ENCODE data around the gene SLC7A14.
A peak's percentile ranks its signal among the peaks of the same experiment; 100 is the strongest.
"Not testable (repeated sequence)": the region's sequence is repeated elsewhere in the genome, so short reads cannot be mapped to it uniquely, and the experiment has no call there.

SLC7A14 gene

DNA sequence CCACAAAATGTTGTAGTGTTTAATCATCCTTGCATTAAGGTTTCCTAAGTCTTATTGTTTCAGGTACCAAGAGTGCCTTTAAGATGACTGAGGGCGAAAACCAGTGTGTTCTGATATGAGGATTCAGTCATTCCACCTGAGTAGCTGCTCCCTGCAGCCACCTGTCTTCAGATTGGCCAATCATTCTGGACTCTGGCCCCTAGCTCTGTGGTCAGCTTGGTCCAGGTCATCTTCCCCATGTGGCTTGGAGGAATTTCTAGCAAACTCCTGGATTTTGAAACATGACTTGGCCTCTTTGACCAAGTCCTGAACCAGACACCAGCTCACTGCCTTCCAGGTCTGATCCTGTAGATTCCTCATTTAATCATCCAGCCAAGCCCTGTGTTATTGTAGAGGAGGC, 7.8 kb upstream of the SLC7A14 start:
- no peak for DNase-seq

DNA sequence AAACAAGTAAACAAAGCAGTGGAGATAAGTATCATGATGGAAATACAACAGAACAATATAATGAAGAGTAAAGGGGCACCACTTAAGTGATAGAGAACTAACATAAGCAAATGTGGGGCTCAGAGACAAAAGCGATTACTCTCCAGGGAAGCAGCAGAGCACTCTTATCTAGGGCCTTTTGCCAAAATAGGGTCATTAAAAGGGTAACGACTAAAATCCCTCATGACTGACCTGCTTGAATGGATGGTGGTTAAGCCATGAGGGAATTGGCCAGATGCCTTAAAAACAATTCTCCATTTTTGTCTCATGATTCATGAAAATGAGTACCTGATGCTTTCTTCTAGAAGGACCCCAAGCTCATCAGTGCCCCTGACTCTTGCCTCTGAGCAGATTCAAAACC, 3.2 kb upstream of the SLC7A14 start:
- DNase-seq = no peak

DNA sequence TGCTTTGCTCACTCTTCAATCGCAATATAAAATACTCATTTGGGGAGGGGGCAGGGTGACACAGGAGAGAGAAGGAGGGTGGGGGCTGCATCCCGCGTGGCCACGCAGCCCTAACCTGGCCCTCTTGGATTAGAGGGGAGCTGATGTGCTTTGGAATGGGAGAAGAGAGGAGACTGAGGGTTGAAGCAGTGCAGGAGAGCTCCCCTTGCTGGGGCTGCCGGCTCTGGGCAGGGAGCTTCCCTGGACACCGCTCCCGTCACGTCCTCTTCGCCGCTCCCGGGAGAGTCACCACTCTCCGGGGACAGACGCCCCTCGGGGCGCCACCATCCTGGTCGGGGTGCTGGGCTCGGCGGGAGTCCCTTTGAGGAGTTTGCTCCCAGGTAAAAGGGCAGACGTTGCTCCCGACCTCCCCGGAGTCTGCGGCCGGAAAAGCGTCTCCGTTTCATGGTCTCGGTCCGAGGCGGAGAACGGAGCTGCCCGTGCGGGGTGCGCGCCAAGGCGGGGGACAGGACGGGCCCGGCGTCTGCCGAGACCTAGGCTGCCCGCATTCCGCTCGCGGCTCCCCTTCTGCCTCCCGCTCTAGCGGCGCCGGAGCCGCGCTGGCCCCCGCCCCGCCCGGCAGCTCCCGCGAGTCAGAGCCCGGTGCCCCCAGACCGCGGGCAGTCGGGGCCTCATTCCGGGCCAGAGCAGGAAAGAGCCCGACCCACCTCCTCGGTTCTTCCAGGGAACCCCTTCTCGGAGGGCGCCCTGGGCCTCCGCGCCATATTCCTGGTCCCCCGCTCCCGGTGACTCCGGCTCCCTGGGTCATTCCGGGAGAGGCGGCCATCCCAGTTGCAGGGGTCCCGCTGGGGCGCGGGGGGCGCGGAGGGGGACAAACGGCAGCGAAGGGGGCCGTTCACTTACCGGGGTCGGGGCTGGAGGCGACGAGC, 603 bp downstream of the SLC7A14 start:
- DNase-seq = no peak

DNA sequence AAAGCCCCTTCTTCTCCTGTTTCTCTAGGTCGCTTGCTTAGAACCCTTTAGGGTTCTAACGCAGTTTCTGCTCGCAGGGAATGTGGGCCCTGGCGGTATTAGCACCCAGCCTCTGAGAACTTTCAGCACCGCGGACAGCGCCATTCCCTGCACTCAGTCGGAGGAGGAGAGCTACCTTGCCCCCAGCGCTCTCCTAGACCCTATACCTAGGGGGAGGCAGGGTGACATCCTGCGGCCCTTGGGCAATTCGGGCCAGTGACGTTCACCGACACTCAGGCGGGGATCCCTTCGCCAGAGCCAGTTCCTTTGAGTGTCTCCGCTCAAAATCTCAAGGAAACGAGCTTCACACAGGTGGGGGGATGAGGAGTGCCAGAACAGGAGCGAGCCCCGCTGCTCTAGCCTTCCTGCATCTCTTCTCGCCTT, 1.3 kb downstream of the SLC7A14 start:
- no peak for DNase-seq

DNA sequence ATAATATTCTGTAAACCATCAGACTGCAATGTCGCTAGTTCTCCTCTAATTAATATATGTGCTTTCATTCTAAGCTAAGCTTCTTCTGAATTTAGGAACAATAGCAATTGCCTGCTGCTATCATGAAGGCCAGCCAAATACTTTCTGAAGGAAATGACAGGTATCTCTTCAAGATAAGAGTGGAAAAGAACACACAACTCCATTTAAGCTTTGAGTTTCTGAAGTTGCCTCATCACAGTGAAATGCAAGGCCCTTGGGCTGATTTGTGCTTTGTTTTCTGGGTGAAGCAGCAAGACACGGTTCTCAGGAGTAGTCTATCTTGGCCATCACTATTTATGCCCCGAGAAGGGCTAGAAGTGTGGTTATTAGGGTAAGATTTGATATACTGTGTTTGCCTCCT, 6.2 kb downstream of the SLC7A14 start:
- no peak for DNase-seq

DNA sequence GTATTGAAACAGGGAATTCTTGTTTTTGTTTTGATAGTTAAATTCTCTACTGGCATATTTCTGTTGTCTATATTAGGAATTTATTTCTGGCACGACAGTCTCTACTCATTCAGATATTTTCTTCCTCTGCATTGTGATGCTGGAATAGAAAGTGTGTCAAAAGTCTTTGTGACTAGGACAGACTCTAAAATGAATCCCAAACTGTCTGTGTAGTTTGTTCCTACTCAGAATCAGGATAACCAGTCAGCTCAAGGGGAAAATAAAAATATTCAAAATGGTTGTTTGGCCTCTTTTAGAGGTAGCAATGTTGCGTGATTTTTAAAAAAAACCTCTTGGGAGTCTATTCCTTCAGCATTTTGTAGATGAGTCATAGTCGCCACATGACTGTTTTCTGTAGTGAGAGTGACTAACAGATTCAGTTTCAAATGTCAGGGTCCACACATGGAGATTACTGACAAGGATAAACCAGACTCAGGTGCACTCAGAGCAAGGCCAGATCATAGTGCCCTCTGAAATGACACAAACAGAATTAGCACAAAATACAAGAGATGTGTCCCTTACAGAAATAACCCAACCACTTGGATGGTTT, 13.1 kb downstream of the SLC7A14 start:
- peak; percentile 35 for DNase-seq

DNA sequence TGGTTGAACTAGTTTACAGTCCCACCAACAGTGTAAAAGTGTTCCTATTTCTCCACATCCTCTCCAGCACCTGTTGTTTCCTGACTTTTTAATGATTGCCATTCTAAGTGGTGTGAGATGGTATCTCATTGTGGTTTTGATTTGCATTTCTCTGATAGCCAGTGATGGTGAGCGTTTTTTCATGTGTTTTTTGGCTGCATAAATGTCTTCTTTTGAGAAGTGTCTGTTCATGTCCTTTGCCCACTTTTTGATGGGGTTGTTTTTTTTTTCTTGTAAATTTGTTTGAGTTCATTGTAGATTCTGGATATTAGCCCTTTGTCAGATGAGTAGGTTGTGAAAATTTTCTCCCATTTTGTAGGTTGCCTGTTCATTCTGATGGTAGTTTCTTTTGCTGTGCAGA, 18.3 kb downstream of the SLC7A14 start:
- DNase-seq = not testable (repeated sequence)

DNA sequence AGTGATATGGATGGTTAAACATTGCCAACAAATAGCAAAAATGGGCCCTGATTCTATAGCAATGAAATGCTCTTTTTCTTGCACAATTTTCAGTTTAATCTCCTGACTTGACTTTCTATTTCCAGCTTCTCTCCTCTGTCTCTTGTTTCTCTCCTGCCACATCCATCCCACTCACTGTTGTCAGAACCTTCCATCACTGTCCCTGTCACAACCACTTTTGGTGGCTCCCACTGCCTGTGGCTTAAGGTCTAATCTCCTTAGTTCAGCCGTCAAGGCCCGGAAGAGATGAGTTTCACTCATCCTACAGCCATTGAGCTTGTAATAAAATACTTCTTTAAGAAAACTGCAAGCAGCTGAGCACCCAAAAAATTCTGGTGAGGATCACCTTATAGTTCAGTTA, 19.5 kb downstream of the SLC7A14 start:
- no peak for DNase-seq

DNA sequence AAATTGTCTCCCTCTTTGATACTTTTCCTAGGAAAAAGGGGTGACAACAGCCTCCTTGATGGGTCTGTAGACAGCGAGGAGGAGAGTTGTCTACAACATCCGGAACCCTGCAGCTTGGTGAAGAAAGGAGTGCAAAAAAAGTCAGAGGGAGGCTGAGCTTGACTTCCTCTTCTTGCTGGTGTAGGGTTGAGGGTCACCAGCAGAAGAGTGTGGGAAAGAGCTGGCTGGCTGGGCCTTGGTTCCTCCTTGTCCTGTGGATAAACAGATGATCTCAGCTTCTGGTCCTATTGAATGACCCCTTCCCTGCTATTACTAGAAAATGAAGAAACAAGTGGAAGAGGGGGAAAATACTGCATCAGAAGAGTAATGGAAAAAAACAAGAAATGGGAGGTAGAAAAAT, 20.4 kb downstream of the SLC7A14 start:
- peak; percentile 59 for DNase-seq

DNA sequence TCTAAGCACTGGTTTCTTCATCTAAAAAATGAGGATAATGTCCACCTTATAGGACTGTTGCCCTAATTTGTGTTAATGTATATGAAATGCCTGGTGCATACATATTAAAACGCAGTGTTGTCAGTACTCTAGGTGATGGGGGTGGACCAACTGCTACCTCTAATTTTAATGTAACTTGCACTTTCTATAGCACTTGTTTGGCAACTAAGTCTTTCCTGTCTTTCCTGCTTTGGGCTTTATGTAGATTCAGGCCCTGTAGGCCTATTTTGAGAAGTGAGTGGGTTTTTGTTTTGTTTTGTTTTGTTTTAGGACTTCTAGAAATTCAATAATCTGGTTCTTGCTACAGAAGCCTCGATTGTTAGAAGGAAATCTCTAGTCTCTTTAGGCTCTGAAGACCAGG, 21.2 kb downstream of the SLC7A14 start:
- no peak for DNase-seq

DNA sequence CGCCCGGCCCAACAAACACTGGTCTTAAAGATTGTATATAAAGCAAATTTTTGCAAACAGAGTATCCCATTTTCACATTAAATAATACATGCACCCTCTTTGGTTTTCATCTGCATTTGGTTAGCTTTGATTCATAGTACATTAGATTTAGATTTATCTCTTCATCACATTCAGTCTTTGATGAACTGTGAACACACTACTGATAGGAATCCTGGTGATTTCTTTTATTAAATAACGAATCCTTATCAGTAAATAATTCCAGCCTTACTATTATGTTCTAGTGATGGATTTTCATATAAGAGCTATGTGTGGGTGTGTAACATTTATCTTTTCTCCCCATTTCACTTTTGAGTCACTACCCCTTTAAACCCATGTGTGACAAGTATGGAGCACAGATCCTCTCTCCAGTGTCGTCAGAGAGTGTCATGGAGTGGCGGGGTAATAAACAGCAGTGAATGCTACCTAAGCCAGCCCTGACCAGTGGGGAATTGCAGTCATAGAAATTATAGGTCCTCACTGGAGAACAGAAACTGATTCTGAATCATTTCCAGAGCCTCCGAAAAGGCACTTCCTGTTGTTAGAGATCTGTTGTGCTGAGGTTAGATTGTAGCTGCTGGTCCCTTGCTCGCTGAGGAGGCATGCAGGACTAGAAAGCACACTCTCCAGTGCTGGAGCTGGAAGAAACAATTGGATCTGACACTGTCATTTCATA, 22.0 kb downstream of the SLC7A14 start:
- DNase-seq = peak; percentile 79

DNA sequence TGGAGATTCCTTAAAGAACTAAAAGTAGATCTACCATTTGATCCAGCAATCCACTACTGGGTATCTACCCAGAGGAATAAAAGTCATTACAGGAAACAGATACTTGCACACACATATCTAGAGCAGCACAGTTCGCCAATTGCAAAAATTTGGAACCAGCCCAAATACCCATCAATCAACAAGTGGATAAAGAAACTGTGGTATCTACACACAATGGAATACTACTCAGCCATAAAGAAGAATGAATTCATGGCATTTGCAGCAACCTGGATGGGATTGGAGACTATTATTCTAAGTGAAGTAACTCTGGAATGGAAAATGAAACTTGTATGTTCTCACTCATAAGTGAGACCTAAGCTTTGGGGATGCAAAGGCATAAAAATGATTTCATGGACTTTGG, 23.8 kb downstream of the SLC7A14 start:
- no peak for DNase-seq

DNA sequence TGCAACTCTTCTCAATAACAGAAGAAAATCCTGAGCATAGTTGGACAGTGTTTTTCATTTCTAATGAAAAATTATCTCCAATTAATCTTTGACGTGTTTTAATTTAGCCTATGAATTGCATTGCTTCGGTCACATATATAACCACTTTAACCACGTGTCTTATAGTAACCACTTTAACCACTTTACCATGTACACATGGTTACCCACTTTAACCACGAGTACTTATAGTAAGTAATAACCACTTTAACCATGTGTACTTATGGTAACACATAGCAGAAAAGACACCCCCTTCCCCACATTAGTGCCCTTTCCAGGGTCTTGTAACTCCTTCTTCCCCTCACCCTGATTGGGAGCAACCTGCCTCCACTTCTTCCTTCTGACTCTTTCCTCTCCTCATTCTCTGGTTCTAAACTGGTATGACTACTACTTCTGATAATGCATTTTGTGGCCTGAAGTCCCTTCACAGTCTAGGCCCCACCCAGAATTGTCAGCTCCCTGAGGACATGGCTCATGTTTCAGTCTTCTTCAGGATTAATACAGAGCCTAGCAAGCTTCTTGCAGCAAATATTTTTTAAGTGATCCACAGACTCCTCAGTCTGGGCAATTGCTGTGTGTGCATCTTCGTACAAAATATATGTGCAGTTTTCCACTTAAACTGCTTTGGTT, 25.0 kb downstream of the SLC7A14 start:
- DNase-seq = peak; percentile 58

DNA sequence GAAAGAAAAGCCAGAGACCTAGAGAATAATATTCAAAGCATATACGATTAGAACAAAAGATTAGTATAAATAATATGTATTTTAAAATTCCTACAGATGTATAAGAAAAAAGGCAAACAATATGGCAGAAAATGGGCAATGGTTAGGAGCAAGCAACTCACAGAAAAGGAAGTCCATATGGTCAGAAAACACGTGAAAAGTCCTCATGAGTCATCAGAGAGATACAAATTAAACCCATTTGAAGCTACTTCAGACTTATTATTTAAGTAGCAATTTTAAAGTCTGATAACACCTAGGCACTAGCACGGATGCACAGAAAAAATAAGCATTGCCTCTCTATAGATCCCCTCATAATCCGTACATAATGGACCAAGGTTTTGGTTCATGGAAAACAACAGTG, 25.6 kb downstream of the SLC7A14 start:
- peak; percentile 12 for DNase-seq

DNA sequence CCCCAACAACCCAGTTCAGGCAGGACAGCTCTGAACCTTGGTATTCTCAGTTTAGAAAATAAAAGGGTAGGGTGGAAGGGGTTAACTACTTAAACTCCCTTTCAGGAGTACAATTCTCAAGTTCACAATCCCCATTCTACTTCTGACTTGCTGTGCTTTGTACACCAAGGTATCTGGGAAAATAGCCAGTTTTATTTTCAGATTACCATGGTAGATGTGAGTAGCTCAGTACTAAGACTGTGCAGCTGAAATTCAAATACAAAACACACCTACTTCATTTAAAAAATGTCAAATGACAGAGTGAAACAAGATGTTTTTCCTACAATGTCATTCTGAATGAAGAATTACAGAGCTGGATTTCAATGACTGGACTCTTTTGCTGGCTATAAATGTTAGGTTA, 27.4 kb downstream of the SLC7A14 start:
- DNase-seq = no peak

DNA sequence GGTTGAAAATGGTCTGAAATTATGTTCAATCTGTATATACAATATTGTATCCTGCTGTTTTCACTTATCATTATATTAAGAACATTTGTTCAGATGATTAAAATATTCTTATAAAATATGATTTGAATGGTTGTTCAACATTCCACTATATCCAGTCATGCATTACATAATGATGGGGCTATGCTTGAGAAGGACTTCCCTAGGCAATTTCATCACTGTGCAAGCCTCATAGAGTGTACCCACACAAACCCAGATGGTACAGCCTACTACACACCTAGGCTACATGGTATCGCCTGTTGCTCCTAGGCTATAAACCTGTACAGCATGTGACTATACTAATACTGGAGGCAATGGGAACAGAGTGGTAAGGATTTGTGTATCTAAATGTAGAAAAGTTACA, 30.5 kb downstream of the SLC7A14 start:
- no peak for DNase-seq

DNA sequence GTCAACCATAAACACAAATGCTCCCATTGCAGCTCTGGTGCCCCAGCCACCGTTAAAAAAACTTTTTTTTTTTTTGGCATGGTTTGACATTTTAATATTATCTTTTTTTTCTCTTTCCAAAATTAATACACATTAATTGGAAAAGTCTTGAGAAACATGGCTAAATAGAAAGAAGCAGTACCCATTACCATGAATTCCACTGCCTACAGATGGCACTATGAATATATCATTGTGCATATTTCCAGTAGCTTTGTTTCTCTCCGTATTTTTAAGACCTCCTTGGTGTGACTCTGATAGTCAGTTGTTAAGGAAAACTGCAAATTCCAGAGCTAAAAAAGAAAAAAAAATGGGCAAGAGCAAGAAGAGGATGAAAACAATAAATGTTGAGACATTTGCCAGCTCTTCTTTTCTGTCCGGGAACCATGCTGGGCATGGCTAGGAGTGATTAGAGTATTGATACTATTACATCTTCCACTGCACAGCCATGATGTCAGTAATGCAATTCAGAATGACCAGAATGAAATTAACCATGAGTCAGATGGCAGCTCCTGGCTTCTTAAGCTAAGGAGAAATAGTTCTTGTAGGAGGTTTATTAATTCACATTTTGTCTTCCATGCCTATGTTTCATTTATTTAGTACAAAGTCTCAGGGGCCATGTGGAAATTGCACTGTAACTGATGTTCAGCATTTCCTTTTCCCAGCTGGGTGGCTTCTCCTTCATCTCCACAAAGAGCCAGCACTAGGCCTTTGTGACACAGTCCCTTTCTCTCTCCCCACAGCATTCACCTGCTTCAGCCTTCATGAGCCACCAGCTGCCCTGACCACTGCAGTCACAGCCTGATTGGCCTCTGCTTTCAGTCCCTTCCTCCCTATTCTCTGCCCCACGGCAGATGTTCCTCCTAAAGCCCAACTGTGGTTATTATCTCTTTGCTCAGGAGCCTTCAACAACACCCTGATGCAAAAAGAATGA, 31.8 kb downstream of the SLC7A14 start:
- DNase-seq = no peak

DNA sequence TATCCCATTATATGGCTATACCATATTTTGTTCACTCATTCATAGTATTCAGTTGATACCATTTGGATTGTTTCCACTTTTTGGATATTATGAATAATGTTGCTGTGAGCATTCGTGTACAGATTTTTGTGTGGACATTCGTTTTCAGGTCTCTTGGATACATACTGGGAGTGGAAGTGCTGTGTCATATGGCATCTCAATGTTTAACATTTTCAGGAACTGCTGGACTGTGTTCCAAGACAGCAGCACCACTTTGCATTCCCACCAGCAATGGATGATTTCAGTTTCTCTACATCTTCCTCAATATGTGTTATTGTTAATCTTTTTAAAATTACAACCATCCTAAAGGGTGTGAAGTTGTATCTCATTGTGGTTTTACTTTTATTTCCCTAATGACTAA, 34.6 kb downstream of the SLC7A14 start:
- DNase-seq = no peak

DNA sequence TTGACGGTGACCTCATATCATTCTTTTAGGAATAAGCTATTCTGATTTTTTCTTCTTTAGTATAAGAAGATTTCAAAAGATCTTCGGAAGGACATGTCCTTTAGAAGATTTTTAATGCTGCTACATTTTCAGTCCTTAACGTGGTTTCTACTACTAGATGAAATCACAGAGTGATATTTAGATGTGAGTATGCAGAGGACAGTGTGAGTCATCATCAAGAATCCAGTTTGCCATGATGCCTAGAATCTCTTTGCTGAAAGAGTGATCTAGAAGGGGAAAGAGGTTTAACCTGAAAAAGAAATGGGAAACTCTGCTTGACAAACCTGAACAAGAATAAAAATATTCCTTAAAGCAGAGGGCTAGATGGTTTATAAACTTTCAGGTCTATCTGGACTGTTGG, 43.2 kb downstream of the SLC7A14 start:
- no peak for DNase-seq

DNA sequence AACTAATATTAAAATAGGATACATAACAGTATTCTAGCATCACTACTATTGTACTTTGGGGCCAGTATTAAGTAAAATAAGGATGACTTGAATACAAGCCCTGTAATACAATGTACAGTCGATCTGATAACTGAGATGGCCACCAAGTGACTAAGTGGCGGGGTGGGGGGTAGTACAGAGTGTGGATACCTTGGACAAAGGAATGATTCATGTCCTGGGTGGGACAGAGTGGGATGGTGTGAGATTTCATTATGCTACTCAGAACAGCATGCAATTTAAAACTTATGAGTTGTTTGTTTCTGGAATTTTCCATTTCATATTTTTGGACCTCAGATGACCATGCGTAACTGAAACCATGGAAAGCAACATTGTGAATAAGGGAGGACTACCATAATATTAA, 46.0 kb downstream of the SLC7A14 start:
- DNase-seq = no peak

DNA sequence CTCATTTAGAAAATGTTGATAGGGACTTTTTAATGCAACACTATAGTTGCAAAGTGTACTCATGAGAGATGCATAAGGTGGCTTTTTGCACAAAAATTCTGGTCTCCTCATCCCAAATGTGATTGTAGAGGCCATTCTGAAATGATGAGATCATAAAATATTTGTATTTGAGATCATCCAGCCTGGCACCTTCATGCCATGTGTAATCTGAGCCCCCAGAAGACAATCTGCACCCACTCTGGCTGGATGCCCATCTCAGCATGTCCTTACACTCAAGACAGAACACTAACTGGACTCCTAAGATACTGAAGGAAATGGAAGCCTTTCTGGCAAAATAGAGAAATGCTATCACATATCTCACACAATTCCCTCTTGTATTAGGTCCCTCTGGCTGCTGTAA, 49.2 kb downstream of the SLC7A14 start:
- no peak for DNase-seq

DNA sequence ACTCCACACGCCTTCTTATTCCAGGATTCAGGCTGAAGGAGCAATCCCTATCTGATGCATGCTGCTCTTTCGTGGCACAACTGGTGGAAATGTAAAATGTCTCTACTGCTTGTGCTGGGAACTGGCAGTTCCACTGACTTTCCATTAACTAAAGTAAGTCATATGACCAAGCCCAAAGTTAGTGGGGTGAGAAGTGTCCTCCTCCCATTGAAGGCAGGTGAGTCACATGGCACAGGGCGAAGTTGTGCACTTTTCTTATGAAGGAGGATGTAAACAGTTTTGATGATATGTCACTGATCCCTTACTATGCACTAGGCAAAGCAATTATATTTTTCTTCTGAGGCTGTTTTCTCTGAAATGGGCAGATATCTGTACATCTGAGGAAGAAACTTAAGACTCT, 51.6 kb downstream of the SLC7A14 start:
- no peak for DNase-seq

All from MV-4-11 (cell line).